K562 (cell line): ENCODE results near the gene CEMIP. TPM values are rescaled to one million over a fixed set of nuclear protein-coding genes. Genes with fewer than 3 reads are reported as not detected.

Experiments used
- ATAC-seq: fragments of 200-7000 bp; cut with Tn5 transposase; 3 replicates; pipeline ENCODE4 v1.9.1; 2020; ENCODE audit warnings: moderate library complexity
- BruUV-seq: library from RNA; stranded (reverse); fragments of 400-500 nt; replicated peaks from 2 replicates; lab custom pipeline; 2021; lab: Mats Ljungman, UMichigan
- CTCF ChIA-PET: fragments of 300-600 bp; formaldehyde crosslinking; extraction: SDS; loops from one replicate; lab custom pipeline; 2021; ENCODE audit warnings: low intra/inter-chr PET ratio; lab: Yijun Ruan, JAX
- POLR2A ChIA-PET: fragments of 300-600, 350-650 bp; sonication (Branson Sonifier 250); formaldehyde crosslinking; extraction: SDS; loops from one replicate; lab custom pipeline; 2021; ENCODE audit warnings: antibody characterized with exemption, inconsistent platforms; lab: Yijun Ruan, JAX
- DNase-seq, 4 experiments: peaks; one replicate each; pipeline versions ENCODE4 v3.0.0 to v3.0.0-alpha.2; 2011 to 2018; ENCODE audit warnings: low spot score in 3 of 4, mixed read lengths in 3 of 4; ENCODE audit errors: extremely low read depth in 1 of 4
- FAIRE-seq: peaks from 2 replicates; lab custom pipeline; 2011; peaks lifted over from hg19 to GRCh38; lab: Jason Lieb, UNC
- H2AFZ ChIP-seq: 2 replicates; pipeline ENCODE4 v1.6.0; 2011; ENCODE audit warnings: low read depth, low read length, control low read depth, inconsistent platforms
- H3K27ac ChIP-seq: fragments of 200-600 bp; 3 replicates; pipeline ENCODE4 v1.8.0; 2011; ENCODE audit warnings: low read depth, mild to moderate bottlenecking, control low read depth, inconsistent platforms, low read length, moderate library complexity, mixed read lengths; ENCODE audit errors: extremely low read depth
- H3K27me3 ChIP-seq, 2 experiments: fragments of 300-600 bp in 1 of 2; 2 replicates in 1 of 2; 3 replicates in 1 of 2; pipeline versions ENCODE4 v1.6.0 to v1.8.0; 2011; ENCODE audit warnings: inconsistent platforms in 2 of 2, low read length in 2 of 2, mild to moderate bottlenecking in 1 of 2, mixed read lengths in 1 of 2, moderate library complexity in 1 of 2; ENCODE audit not compliant: control insufficient read depth in 2 of 2, insufficient read depth in 2 of 2
- H3K36me3 ChIP-seq: fragments of 300-600 bp; 3 replicates; pipeline ENCODE4 v1.8.0; 2011; ENCODE audit warnings: mild to moderate bottlenecking, low read length, inconsistent platforms; ENCODE audit not compliant: control insufficient read depth, insufficient read depth
- H3K4me1 ChIP-seq, 2 experiments: fragments of 200-600 bp in 1 of 2; replicated peaks in 1 of 2; 2 replicates in 1 of 2; 3 replicates in 1 of 2; pipeline versions ENCODE4 v1.5.1 to v1.8.0; 2011; ENCODE audit warnings: inconsistent platforms in 2 of 2, low read length in 2 of 2, mild to moderate bottlenecking in 1 of 2, mixed read lengths in 1 of 2, moderate library complexity in 1 of 2; ENCODE audit not compliant: control insufficient read depth in 2 of 2, insufficient read depth in 2 of 2
- H3K4me2 ChIP-seq: 2 replicates; pipeline ENCODE4 v1.6.1; 2011; ENCODE audit warnings: low read length, control low read depth, inconsistent platforms, mixed read lengths; ENCODE audit not compliant: insufficient read depth
- H3K4me3 ChIP-seq: fragments of 200-600 bp; sonication (generic), shearing (Covaris generic); 2 replicates; pipeline ENCODE4 v1.5.1; 2016; ENCODE audit warnings: control low read depth, inconsistent platforms
- H3K79me2 ChIP-seq: fragments of 200-600 bp; 3 replicates; pipeline ENCODE4 v1.8.0; 2011; ENCODE audit warnings: low read length, inconsistent platforms; ENCODE audit not compliant: control insufficient read depth, insufficient read depth
- H3K9ac ChIP-seq, 2 experiments: 2 replicates each; pipeline versions ENCODE4 v1.6.0 to v1.6.1; 2011; ENCODE audit warnings: low read depth in 2 of 2, low read length in 2 of 2, control low read depth in 1 of 2, inconsistent platforms in 1 of 2, mild to moderate bottlenecking in 1 of 2, mixed read lengths in 1 of 2; ENCODE audit not compliant: insufficient read depth in 1 of 2
- H3K9me1 ChIP-seq: one replicate; pipeline ENCODE4 v1.6.0; 2011; ENCODE audit warnings: inconsistent platforms, mild to moderate bottlenecking, low read length, moderate library complexity; ENCODE audit not compliant: control insufficient read depth, insufficient read depth
- H3K9me3 ChIP-seq: replicated peaks from 2 replicates; pipeline ENCODE4 v1.5.1; 2011; ENCODE audit warnings: low read depth, low read length, inconsistent platforms; ENCODE audit not compliant: control insufficient read depth, insufficient read depth
- H4K20me1 ChIP-seq: replicated peaks from 2 replicates; pipeline ENCODE4 v1.6.1; 2011; ENCODE audit warnings: low read length, inconsistent platforms, mixed read lengths; ENCODE audit not compliant: control insufficient read depth, insufficient read depth
- CBFA2T2 ChIP-seq: fragments of 450-650 bp; conservative IDR thresholded peaks from 2 replicates; pipeline ENCODE4 v1.6.1; 2017; ENCODE audit warnings: mild to moderate bottlenecking
- DNMT1 ChIP-seq: fragments of 450-650 bp; IDR thresholded peaks from 2 replicates; pipeline ENCODE4 v1.6.1; 2016; ENCODE audit warnings: antibody characterized with exemption, mild to moderate bottlenecking
- HDAC8 ChIP-seq: fragments of 450-650 bp; IDR thresholded peaks from 2 replicates; pipeline ENCODE4 v1.6.1; 2016; ENCODE audit warnings: mild to moderate bottlenecking, missing genetic modification characterization, moderate library complexity, missing compliant biosample characterization
- MYBL2 ChIP-seq, 2 experiments: fragments of 450-650 bp in 1 of 2; sonication (generic) in 1 of 2; formaldehyde crosslinking in 1 of 2; IDR thresholded peaks; 2 replicates each; pipeline versions ENCODE4 v1.6.1 to v1.8.1; 2017 to 2022; ENCODE audit warnings: borderline replicate concordance in 1 of 2, inconsistent platforms in 1 of 2, low read depth in 1 of 2, mild to moderate bottlenecking in 1 of 2, missing genetic modification reagents in 1 of 2, moderate library complexity in 1 of 2
- POLR3A ChIP-seq: IDR thresholded peaks from 2 replicates; pipeline ENCODE4 v1.6.1; 2011; ENCODE audit warnings: borderline replicate concordance, mild to moderate bottlenecking, moderate library complexity; ENCODE audit not compliant: insufficient read length, insufficient read depth; ENCODE audit errors: extremely low read depth
- SIRT6 ChIP-seq: IDR thresholded peaks from one replicate; pipeline ENCODE4 v1.6.1; 2012; ENCODE audit warnings: low read depth, mild to moderate bottlenecking, control low read depth, inconsistent platforms, low read length, moderate library complexity
- SRSF3 ChIP-seq: fragments of 200-400 bp; formaldehyde crosslinking; IDR thresholded peaks from 2 replicates; pipeline ENCODE4 v1.6.1; 2016; ENCODE audit warnings: mild to moderate bottlenecking, low read length, moderate library complexity; ENCODE audit not compliant: insufficient read depth
- ZBED1 ChIP-seq: IDR thresholded peaks from 2 replicates; pipeline ENCODE4 v1.6.1; 2014
- ZNF121 ChIP-seq: sonication (generic); formaldehyde crosslinking; conservative IDR thresholded peaks from 2 replicates; pipeline ENCODE4 v1.8.0; 2022; ENCODE audit warnings: missing genetic modification reagents
- ZNF764 ChIP-seq: fragments of 250-450 bp; sonication (Bioruptor Pico); IDR thresholded peaks from 2 replicates; pipeline ENCODE4 v1.4.0; 2020; ENCODE audit warnings: low read depth, mild to moderate bottlenecking, moderate library complexity
- WGBS: fragments of 100-300 bp; shearing (Covaris generic); methylation state at CpG from one replicate; pipeline ENCODE4 v1.1.6; 2016; ENCODE audit warnings: low coverage, mixed read lengths; ENCODE audit not compliant: insufficient coverage; ENCODE audit errors: missing lambda C conversion rate; 5-methylcytosine and 5-hydroxymethylcytosine counted together
- in situ Hi-C: fragments of 300-500 bp; cut with MboI; formaldehyde crosslinking; loops from 4 replicates; pipeline ENCODE4 v1.15.0; 2018; ENCODE audit warnings: inconsistent platforms, mixed read lengths
- intact Hi-C: fragments of 100-400 bp; cut with micrococcal nuclease; formaldehyde crosslinking; loops from 2 replicates; pipeline ENCODE4 v1.14.2; 2022
- polyA plus RNA-seq, 8 experiments: library from polyadenylated mRNA; depleted of rRNA in 4 of 8; stranded (reverse) in 5 of 8; unstranded in 3 of 8; fragments of >200 nt; fragmentation: Nextera tagmentation in 2 of 8; fragmentation: Illumina TruSeq in 1 of 8; extraction: Ambion mirVana in 2 of 8; extraction: Trizol in 1 of 8; gene quantifications; 2 replicates each; pipeline versions ENCODE4 v1.2.1 to v1.2.3, GENCODE V29; 2011 to 2014; ENCODE audit warnings: inconsistent platforms in 1 of 8, missing spikeins in 1 of 8
- total RNA-seq, 7 experiments: library from RNA; depleted of rRNA in 6 of 7; stranded (reverse); fragments of >200 nt in 6 of 7; fragmentation: Illumina TruSeq in 2 of 7; extraction: Trizol in 2 of 7; gene quantifications; 2 replicates each; pipeline versions ENCODE4 v1.2.1 to v1.2.3, GENCODE V29; 2011 to 2021; ENCODE audit warnings: low replicate concordance in 1 of 7
- TF ChIP-seq, protein P1 (sequence below): fragments of 450-650 bp; formaldehyde crosslinking; IDR thresholded peaks from 2 replicates; pipeline ENCODE4 v1.4.0; 2022; ENCODE audit warnings: mild to moderate bottlenecking, moderate library complexity
- TF ChIP-seq, protein P2 (sequence below), 2 experiments: fragments of 450-650 bp; conservative IDR thresholded peaks; 2 replicates each; pipeline ENCODE4 v1.6.1; 2017; ENCODE audit warnings: mild to moderate bottlenecking in 2 of 2, moderate library complexity in 2 of 2
- TF ChIP-seq, protein P3 (sequence below), 2 experiments: IDR thresholded peaks; 2 replicates each; pipeline ENCODE4 v1.6.1; 2012; ENCODE audit warnings: improper control_type of control experiment in 2 of 2, low read depth in 2 of 2, low read length in 2 of 2, borderline replicate concordance in 1 of 2

Gene CEMIP
- total and polyA plus RNA-seq, 9 of the 15 experiments (the other 6 are each of a cell fraction or from before 2014, with no cell fraction given), result 0.33 TPM; not detected in 8

DNA sequence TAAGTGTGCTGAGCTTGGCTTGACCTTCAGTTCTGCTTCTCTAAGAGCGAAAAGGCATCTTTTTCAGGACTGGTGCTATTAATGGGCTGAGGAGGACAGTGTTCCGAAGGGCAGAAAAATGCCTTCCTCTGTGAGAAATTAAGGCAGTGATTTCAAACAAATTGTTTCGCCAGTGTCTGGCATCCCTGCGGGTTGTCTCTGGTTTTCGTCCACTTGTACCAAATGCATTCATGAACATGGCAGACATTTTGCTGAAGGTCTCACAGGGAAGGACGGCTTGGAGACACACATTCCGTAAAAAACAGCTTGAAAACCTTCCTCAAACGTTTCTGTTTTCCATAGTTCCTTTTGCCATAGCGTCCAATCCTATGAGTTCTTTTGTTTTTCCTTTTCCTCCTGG lies 57.1 kb downstream of the CEMIP start:
- 2% methylated on average over 9 of the region's 9 CpGs for WGBS
- H3K79me2 ChIP-seq, result no peaks in the 10 kb centered on the region
- intact Hi-C loops, result no loop called here
- H3K4me3 ChIP-seq, result no peak overlapping the region
- ChIA-PET POLR2A (interaction anchor here (0.5 kb wide), 1 partner anchor 63 kb away, joined by 3 read pairs; no protein-coding TSS in a partner anchor), CTCF (no interaction called here)
- no peaks in the 10 kb centered on the region for H3K36me3 ChIP-seq
- in situ Hi-C loops, result no loop called here
- no TSS peak for BruUV-seq
- H3K4me2 ChIP-seq, result no peak overlapping the region
- no peaks in the 10 kb centered on the region for H3K9me1 ChIP-seq
- H3K9ac ChIP-seq, result no peak overlapping the region
- FAIRE-seq, result no peak
- no peaks in the 10 kb centered on the region for H3K9me3 ChIP-seq
- no peak for ATAC-seq
- H3K27me3 ChIP-seq, result peaks cover 11 to 43% of the 10 kb centered on the region in 2 experiments; a peak in 4 of 5 replicates
- no peak overlapping the region for H3K27ac ChIP-seq
- H3K4me1 ChIP-seq, result no peaks in the 10 kb centered on the region; a peak in 1 of 5 replicates
- H4K20me1 ChIP-seq, result no peaks in the 10 kb centered on the region; the same call in 1 of the 2 replicates
- H2AFZ ChIP-seq, result no peak overlapping the region
- no peak for DNase-seq
- TF ChIP-seq ZNF764 (CRISPR knock-in tag) (no peak), SIRT6 (no peak), DNMT1 (no peak), HDAC8 (tag) (no peak), ZNF121 (CRISPR knock-in tag) (no peak), CBFA2T2 (no peak), POLR3A (no peak), ZBED1 (no peak), SRSF3 (no peak), MYBL2 (IDR thresholded peaks at IDR 0.05; ENCODE audit: low read depth) (no peak), MYBL2 (CRISPR knock-in tag; IDR thresholded peaks at IDR 0.05; ENCODE audit: borderline replicate concordance) (no peak)
- TF ChIP-seq, protein P1, sequence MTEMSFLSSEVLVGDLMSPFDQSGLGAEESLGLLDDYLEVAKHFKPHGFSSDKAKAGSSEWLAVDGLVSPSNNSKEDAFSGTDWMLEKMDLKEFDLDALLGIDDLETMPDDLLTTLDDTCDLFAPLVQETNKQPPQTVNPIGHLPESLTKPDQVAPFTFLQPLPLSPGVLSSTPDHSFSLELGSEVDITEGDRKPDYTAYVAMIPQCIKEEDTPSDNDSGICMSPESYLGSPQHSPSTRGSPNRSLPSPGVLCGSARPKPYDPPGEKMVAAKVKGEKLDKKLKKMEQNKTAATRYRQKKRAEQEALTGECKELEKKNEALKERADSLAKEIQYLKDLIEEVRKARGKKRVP (CRISPR knock-in tag), result no peak
- TF ChIP-seq, protein P2, sequence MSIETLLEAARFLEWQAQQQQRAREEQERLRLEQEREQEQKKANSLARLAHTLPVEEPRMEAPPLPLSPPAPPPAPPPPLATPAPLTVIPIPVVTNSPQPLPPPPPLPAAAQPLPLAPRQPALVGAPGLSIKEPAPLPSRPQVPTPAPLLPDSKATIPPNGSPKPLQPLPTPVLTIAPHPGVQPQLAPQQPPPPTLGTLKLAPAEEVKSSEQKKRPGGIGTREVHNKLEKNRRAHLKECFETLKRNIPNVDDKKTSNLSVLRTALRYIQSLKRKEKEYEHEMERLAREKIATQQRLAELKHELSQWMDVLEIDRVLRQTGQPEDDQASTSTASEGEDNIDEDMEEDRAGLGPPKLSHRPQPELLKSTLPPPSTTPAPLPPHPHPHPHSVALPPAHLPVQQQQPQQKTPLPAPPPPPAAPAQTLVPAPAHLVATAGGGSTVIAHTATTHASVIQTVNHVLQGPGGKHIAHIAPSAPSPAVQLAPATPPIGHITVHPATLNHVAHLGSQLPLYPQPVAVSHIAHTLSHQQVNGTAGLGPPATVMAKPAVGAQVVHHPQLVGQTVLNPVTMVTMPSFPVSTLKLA (conservative IDR thresholded peaks at IDR 0.05), result no peak
- TF ChIP-seq, protein P3, sequence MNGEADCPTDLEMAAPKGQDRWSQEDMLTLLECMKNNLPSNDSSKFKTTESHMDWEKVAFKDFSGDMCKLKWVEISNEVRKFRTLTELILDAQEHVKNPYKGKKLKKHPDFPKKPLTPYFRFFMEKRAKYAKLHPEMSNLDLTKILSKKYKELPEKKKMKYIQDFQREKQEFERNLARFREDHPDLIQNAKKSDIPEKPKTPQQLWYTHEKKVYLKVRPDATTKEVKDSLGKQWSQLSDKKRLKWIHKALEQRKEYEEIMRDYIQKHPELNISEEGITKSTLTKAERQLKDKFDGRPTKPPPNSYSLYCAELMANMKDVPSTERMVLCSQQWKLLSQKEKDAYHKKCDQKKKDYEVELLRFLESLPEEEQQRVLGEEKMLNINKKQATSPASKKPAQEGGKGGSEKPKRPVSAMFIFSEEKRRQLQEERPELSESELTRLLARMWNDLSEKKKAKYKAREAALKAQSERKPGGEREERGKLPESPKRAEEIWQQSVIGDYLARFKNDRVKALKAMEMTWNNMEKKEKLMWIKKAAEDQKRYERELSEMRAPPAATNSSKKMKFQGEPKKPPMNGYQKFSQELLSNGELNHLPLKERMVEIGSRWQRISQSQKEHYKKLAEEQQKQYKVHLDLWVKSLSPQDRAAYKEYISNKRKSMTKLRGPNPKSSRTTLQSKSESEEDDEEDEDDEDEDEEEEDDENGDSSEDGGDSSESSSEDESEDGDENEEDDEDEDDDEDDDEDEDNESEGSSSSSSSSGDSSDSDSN (IDR thresholded peaks at IDR 0.05; ENCODE audit: borderline replicate concordance in 1 of 2, low read depth in 2 of 2, low read length in 2 of 2), result no peak
